Kidney epithelial cell (primary cell): ENCODE data around the gene QRFP. TPM values are rescaled to one million over a fixed set of nuclear protein-coding genes. Genes with fewer than 3 reads are reported as not detected.

ENCODE experiments used
- DNase-seq: peaks from one replicate; pipeline ENCODE4 v3.0.0-alpha.2; 2010; ENCODE audit warnings: low read depth
- H3K27me3 ChIP-seq: 2 replicates; pipeline ENCODE4 v1.6.0; 2011; ENCODE audit warnings: low read length; ENCODE audit not compliant: control insufficient read depth, insufficient read depth
- H3K36me3 ChIP-seq: 2 replicates; pipeline ENCODE4 v1.5.1; 2011; ENCODE audit warnings: low read length; ENCODE audit not compliant: control insufficient read depth, insufficient read depth
- H3K4me3 ChIP-seq: 2 replicates; pipeline ENCODE4 v1.5.1; 2011; ENCODE audit warnings: low read depth, mild to moderate bottlenecking, control low read depth, low read length
- total RNA-seq: library from RNA; depleted of rRNA; stranded (reverse); fragments of >200 nt; gene quantifications from 2 replicates; pipeline ENCODE4 v1.2.3, GENCODE V29; 2015
- TF ChIP-seq, protein P1 (sequence below): IDR thresholded peaks from 2 replicates; pipeline ENCODE4 v1.5.1; 2011; ENCODE audit warnings: mild to moderate bottlenecking, moderate library complexity, low read length, control low read depth, inconsistent platforms; ENCODE audit not compliant: insufficient read depth, poor library complexity, severe bottlenecking

The QRFP gene
- total RNA-seq, result not detected in 2 replicates

GRCh38 chr9:130896233-130897014 is at the start of gene QRFP:
Gene QRFP, minus strand, starts transcription at chr9:130896812. Its CDS starts 2,974 bp downstream, at chr9:130893838.
- TF ChIP-seq, protein P1, sequence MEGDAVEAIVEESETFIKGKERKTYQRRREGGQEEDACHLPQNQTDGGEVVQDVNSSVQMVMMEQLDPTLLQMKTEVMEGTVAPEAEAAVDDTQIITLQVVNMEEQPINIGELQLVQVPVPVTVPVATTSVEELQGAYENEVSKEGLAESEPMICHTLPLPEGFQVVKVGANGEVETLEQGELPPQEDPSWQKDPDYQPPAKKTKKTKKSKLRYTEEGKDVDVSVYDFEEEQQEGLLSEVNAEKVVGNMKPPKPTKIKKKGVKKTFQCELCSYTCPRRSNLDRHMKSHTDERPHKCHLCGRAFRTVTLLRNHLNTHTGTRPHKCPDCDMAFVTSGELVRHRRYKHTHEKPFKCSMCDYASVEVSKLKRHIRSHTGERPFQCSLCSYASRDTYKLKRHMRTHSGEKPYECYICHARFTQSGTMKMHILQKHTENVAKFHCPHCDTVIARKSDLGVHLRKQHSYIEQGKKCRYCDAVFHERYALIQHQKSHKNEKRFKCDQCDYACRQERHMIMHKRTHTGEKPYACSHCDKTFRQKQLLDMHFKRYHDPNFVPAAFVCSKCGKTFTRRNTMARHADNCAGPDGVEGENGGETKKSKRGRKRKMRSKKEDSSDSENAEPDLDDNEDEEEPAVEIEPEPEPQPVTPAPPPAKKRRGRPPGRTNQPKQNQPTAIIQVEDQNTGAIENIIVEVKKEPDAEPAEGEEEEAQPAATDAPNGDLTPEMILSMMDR, result no peak
- Histone ChIP-seq H3K27me3 (peaks cover 42% of the 10 kb centered on the region), H3K4me3 (no peak within 1 kb of the TSS), H3K36me3 (peaks cover 4% of the 10 kb centered on the region)
- no peak for DNase-seq

GRCh38 chr9:130945173-130945572 is 48.6 kb upstream of the QRFP start:
- no peak for DNase-seq
- TF ChIP-seq, protein P1, result no peak
- Histone ChIP-seq H3K27me3 (peaks cover 30% of the 10 kb centered on the region), H3K36me3 (no peaks in the 10 kb centered on the region), H3K4me3 (no peak overlapping the region)

GRCh38 chr9:130944510-130945058 is 48.0 kb upstream of the QRFP start:
- peaks cover 35% of the 10 kb centered on the region for H3K27me3 ChIP-seq
- TF ChIP-seq, protein P1, result no peak
- no peak overlapping the region for H3K4me3 ChIP-seq
- no peak for DNase-seq
- H3K36me3 ChIP-seq, result no peaks in the 10 kb centered on the region

DNA sequence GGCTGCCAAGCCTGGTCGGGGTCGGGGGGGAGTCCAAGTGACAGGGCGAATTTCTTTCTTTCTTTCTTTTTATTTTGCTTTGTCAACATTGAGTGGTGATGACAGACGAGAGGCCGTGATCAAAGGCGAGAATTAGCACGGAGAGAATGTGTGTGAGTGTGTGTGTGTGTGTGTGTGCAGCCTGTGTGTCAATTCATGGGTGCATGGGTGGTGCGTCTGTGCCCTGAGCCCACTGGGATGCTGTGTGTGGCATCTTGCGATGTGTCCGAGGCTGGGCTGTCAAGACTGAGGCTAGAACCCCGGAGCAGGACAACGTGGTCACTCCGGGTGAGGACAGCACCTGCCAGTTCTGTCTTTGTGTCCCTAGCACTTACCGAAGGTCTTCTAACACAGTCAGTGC is 47.2 kb upstream of the QRFP start:
- TF ChIP-seq, protein P1, result no peak
- no peaks in the 10 kb centered on the region for H3K36me3 ChIP-seq
- peaks cover 43% of the 10 kb centered on the region for H3K27me3 ChIP-seq
- no peak overlapping the region for H3K4me3 ChIP-seq
- DNase-seq, result no peak

GRCh38 chr9:130943221-130943620 is 46.6 kb upstream of the QRFP start:
- TF ChIP-seq, protein P1, result no peak
- DNase-seq, result no peak
- peaks cover 44% of the 10 kb centered on the region for H3K27me3 ChIP-seq
- no peak overlapping the region for H3K4me3 ChIP-seq
- no peaks in the 10 kb centered on the region for H3K36me3 ChIP-seq

DNA sequence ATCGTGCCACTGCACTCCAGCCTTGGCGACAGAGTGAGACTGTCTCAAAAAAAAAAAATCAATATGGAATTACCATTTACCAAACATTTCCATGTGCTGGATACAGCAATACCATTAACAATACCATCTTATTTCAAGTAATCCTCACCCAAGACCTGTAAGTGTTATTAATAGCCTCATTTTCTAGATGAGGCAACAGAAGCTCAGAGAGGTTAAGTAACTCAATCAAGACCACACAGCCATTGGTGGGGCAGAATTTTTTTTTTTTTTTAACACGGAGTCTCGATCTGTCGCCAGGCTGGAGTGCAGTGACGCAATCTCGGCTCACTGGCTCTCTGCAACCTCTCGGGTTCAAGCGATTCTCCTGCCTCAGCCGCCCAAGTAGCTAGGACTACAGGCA is 46.1 kb upstream of the QRFP start:
- no peak for DNase-seq
- TF ChIP-seq, protein P1, result no peak
- peaks cover 46% of the 10 kb centered on the region for H3K27me3 ChIP-seq
- H3K36me3 ChIP-seq, result no peaks in the 10 kb centered on the region
- H3K4me3 ChIP-seq, result no peak overlapping the region
